ENCODE data around the gene OR2C1. TPM values are rescaled to one million over a fixed set of nuclear protein-coding genes. Genes with fewer than 3 reads are reported as not detected.
A peak's percentile ranks its signal among the peaks of the same experiment; 100 is the strongest.

OR2C1 gene
- total and polyA plus RNA-seq, 7 experiments from 2014 or later, result 0.24 to 0.65 (median 0.50) TPM; not detected in 2

- intact Hi-C loops (cut with micrococcal nuclease), result no loop called here
- Mint-ChIP-seq H3K4me3 (no peak overlapping the region), H3K27ac (no peak overlapping the region), H3K9me3 (peaks cover 8 to 55% (median 24%) of the 10 kb centered on the region in 11 donors), H3K4me1 (peaks cover 0 to 9% (median 5%) of the 10 kb centered on the region in 7 donors), H3K27me3 (peaks cover 0 to 47% (median 34%) of the 10 kb centered on the region in 5 donors), H3K36me3 (peaks cover 8 to 34% (median 19%) of the 10 kb centered on the region in 5 donors)
- H3K27me3 ChIP-seq (ENCODE audit: control insufficient read depth in 2 of 2, insufficient read depth in 2 of 2, low read length in 2 of 2), result no peaks in the 10 kb centered on the region
- DNase-seq (no peak), ATAC-seq (no peak)
- H3K4me1 ChIP-seq (ENCODE audit: control insufficient read depth in 2 of 2, insufficient read depth in 2 of 2, low read length in 2 of 2), result no peaks in the 10 kb centered on the region
- peaks cover 0 to 10% (median 0%) of the 10 kb centered on the region in 3 experiments for H3K9me3 ChIP-seq (ENCODE audit: control insufficient read depth in 2 of 3, low read length in 3 of 3)
- H3K27ac ChIP-seq (ENCODE audit: low read depth, low read length), result no peak overlapping the region
- no peak overlapping the region for H3K4me3 ChIP-seq (ENCODE audit: low read length)
- CTCF ChIA-PET, result no interaction called here
- no peaks in the 10 kb centered on the region for H3K36me3 ChIP-seq (ENCODE audit: control insufficient read depth in 2 of 3, insufficient read depth in 3 of 3, low read length in 3 of 3)
- POLR2A ChIA-PET, result no interaction called here
Observed at GRCh38 chr16:3358871-3359270, 3.2 kb downstream of the OR2C1 start.

- Histone ChIP-seq H3K9me3 (ENCODE audit: control insufficient read depth in 2 of 3, low read length in 3 of 3) (peaks cover 0 to 11% (median 0%) of the 10 kb centered on the region in 3 experiments), H3K4me3 (ENCODE audit: low read length) (no peak overlapping the region), H3K27ac (ENCODE audit: low read depth, low read length) (no peak overlapping the region), H3K36me3 (ENCODE audit: control insufficient read depth in 2 of 3, insufficient read depth in 3 of 3, low read length in 3 of 3) (no peaks in the 10 kb centered on the region), H3K4me1 (ENCODE audit: control insufficient read depth in 2 of 2, insufficient read depth in 2 of 2, low read length in 2 of 2) (peaks cover 0 to 6% of the 10 kb centered on the region in 2 donors), H3K27me3 (ENCODE audit: control insufficient read depth in 2 of 2, insufficient read depth in 2 of 2, low read length in 2 of 2) (no peaks in the 10 kb centered on the region)
- H3K4me3 Mint-ChIP-seq, result peak overlapping the region in 1 of 10 donors; percentile 84
- no peak overlapping the region for H3K27ac Mint-ChIP-seq
- intact Hi-C loops (cut with micrococcal nuclease), result no loop called here
- peaks cover 0 to 19% (median 12%) of the 10 kb centered on the region in 7 donors for H3K4me1 Mint-ChIP-seq
- ChIA-PET CTCF (no interaction called here), POLR2A (interaction anchor here (0.8 kb wide), 1 partner anchor 9 kb away, joined by 4 read pairs; no protein-coding TSS in a partner anchor)
- peaks cover 9 to 70% (median 42%) of the 10 kb centered on the region in 11 donors for H3K9me3 Mint-ChIP-seq
- peaks cover 7 to 16% (median 14%) of the 10 kb centered on the region in 5 donors for H3K36me3 Mint-ChIP-seq
- H3K27me3 Mint-ChIP-seq, result peaks cover 0 to 40% (median 29%) of the 10 kb centered on the region in 5 donors
- ATAC-seq (no peak), DNase-seq (no peak)
Observed at GRCh38 chr16:3362931-3363330, 7.2 kb downstream of the OR2C1 start.

GRCh38 chr16:3363793-3364192 is 8.1 kb downstream of the OR2C1 start:
- peaks cover 0 to 19% (median 12%) of the 10 kb centered on the region in 7 donors for H3K4me1 Mint-ChIP-seq
- intact Hi-C loops (cut with micrococcal nuclease), result loop anchor here in 1 of 2 donors (2.0 kb wide), 2 partner anchors 81 to 93 kb away; partner anchors contain the start of gene ZNF263
- H3K27ac Mint-ChIP-seq, result peak overlapping the region in 1 of 9 donors; percentile 56
- peak overlapping the region in 3 of 10 donors; percentile 42 to 84 (median 47) for H3K4me3 Mint-ChIP-seq
- Histone ChIP-seq H3K27me3 (ENCODE audit: control insufficient read depth in 2 of 2, insufficient read depth in 2 of 2, low read length in 2 of 2) (no peaks in the 10 kb centered on the region), H3K27ac (ENCODE audit: low read depth, low read length) (no peak overlapping the region), H3K4me1 (ENCODE audit: control insufficient read depth in 2 of 2, insufficient read depth in 2 of 2, low read length in 2 of 2) (peaks cover 0 to 6% of the 10 kb centered on the region in 2 donors), H3K9me3 (ENCODE audit: control insufficient read depth in 2 of 3, low read length in 3 of 3) (peaks cover 0 to 11% (median 0%) of the 10 kb centered on the region in 3 experiments), H3K4me3 (ENCODE audit: low read length) (no peak overlapping the region), H3K36me3 (ENCODE audit: control insufficient read depth in 2 of 3, insufficient read depth in 3 of 3, low read length in 3 of 3) (no peaks in the 10 kb centered on the region)
- H3K27me3 Mint-ChIP-seq, result peaks cover 0 to 38% (median 28%) of the 10 kb centered on the region in 5 donors
- CTCF ChIA-PET, result no interaction called here
- H3K9me3 Mint-ChIP-seq, result peaks cover 9 to 69% (median 42%) of the 10 kb centered on the region in 11 donors
- DNase-seq, result no peak
- peaks cover 7 to 16% (median 14%) of the 10 kb centered on the region in 5 donors for H3K36me3 Mint-ChIP-seq
- POLR2A ChIA-PET, result interaction anchor here (0.8 kb wide), 1 partner anchor 9 kb away, joined by 4 read pairs; no protein-coding TSS in a partner anchor
- no peak for ATAC-seq

GRCh38 chr16:3364774-3365427 is 9.2 kb downstream of the OR2C1 start:
- Histone ChIP-seq H3K27ac (ENCODE audit: low read depth, low read length) (peak overlapping the region; percentile 79), H3K4me3 (ENCODE audit: low read length) (peak overlapping the region; percentile 70), H3K27me3 (ENCODE audit: control insufficient read depth in 2 of 2, insufficient read depth in 2 of 2, low read length in 2 of 2) (no peaks in the 10 kb centered on the region), H3K36me3 (ENCODE audit: control insufficient read depth in 2 of 3, insufficient read depth in 3 of 3, low read length in 3 of 3) (no peaks in the 10 kb centered on the region), H3K9me3 (ENCODE audit: control insufficient read depth in 2 of 3, low read length in 3 of 3) (peaks cover 0 to 11% (median 0%) of the 10 kb centered on the region in 3 experiments), H3K4me1 (ENCODE audit: control insufficient read depth in 2 of 2, insufficient read depth in 2 of 2, low read length in 2 of 2) (peaks cover 0 to 6% of the 10 kb centered on the region in 2 donors)
- peak overlapping the region; percentile 73 to 96 (median 91) for H3K27ac Mint-ChIP-seq
- ATAC-seq (peak; percentile 93), DNase-seq (peak; percentile 50 to 92 (median 87))
- H3K4me3 Mint-ChIP-seq, result peak overlapping the region; percentile 37 to 92 (median 84)
- ChIA-PET POLR2A (interaction anchor here (0.6 to 2.8 kb wide), 11 partner anchors 9 to 215 kb away, joined by 3 to 21 read pairs (median 3); partner anchors contain the start of genes NAA60, ZNF174, ZNF263 and ZNF597), CTCF (no interaction called here)
- H3K4me1 Mint-ChIP-seq, result peaks cover 0 to 19% (median 12%) of the 10 kb centered on the region in 7 donors
- peaks cover 9 to 62% (median 41%) of the 10 kb centered on the region in 11 donors for H3K9me3 Mint-ChIP-seq
- H3K36me3 Mint-ChIP-seq, result peaks cover 7 to 19% (median 14%) of the 10 kb centered on the region in 5 donors
- intact Hi-C loops (cut with micrococcal nuclease), result loop anchor here in 1 of 2 donors (1.0 to 2.0 kb wide), 5 partner anchors 36 to 92 kb away; partner anchors contain the start of genes NAA60, TIGD7, ZNF174 and ZNF263
- H3K27me3 Mint-ChIP-seq, result peaks cover 0 to 30% (median 21%) of the 10 kb centered on the region in 5 donors

- Mint-ChIP-seq H3K9me3 (peaks cover 2 to 35% (median 26%) of the 10 kb centered on the region in 11 donors), H3K4me3 (no peak overlapping the region), H3K27ac (no peak overlapping the region), H3K4me1 (peaks cover 0 to 19% (median 12%) of the 10 kb centered on the region in 7 donors), H3K27me3 (peaks cover 0 to 12% (median 0%) of the 10 kb centered on the region in 5 donors), H3K36me3 (peaks cover 9 to 24% (median 12%) of the 10 kb centered on the region in 5 donors)
- H3K27me3 ChIP-seq (ENCODE audit: control insufficient read depth in 2 of 2, insufficient read depth in 2 of 2, low read length in 2 of 2), result no peaks in the 10 kb centered on the region
- peaks cover 0 to 6% of the 10 kb centered on the region in 2 donors for H3K4me1 ChIP-seq (ENCODE audit: control insufficient read depth in 2 of 2, insufficient read depth in 2 of 2, low read length in 2 of 2)
- peaks cover 0 to 17% (median 6%) of the 10 kb centered on the region in 3 experiments for H3K9me3 ChIP-seq (ENCODE audit: control insufficient read depth in 2 of 3, low read length in 3 of 3)
- H3K36me3 ChIP-seq (ENCODE audit: control insufficient read depth in 2 of 3, insufficient read depth in 3 of 3, low read length in 3 of 3), result no peaks in the 10 kb centered on the region
- H3K4me3 ChIP-seq (ENCODE audit: low read length), result no peak overlapping the region
- CTCF ChIA-PET, result no interaction called here
- H3K27ac ChIP-seq (ENCODE audit: low read depth, low read length), result no peak overlapping the region
- intact Hi-C loops (cut with micrococcal nuclease), result no loop called here
- DNase-seq (no peak), ATAC-seq (no peak)
- POLR2A ChIA-PET, result no interaction called here
Observed at GRCh38 chr16:3369073-3369472, 13.4 kb downstream of the OR2C1 start.

- intact Hi-C loops (cut with micrococcal nuclease), result no loop called here
- H3K27ac Mint-ChIP-seq, result no peak overlapping the region
Observed at GRCh38 chr16:3375680-3376079, 20.0 kb downstream of the OR2C1 start.

More at GRCh38 chr16:3375680-3376079, 20.0 kb downstream of the OR2C1 start:
- Histone ChIP-seq H3K27me3 (ENCODE audit: control insufficient read depth in 2 of 2, insufficient read depth in 2 of 2, low read length in 2 of 2) (no peaks in the 10 kb centered on the region), H3K4me3 (ENCODE audit: low read length) (no peak overlapping the region), H3K4me1 (ENCODE audit: control insufficient read depth in 2 of 2, insufficient read depth in 2 of 2, low read length in 2 of 2) (no peaks in the 10 kb centered on the region), H3K9me3 (ENCODE audit: control insufficient read depth in 2 of 3, low read length in 3 of 3) (peaks cover 0 to 75% (median 12%) of the 10 kb centered on the region in 3 experiments), H3K27ac (ENCODE audit: low read depth, low read length) (no peak overlapping the region), H3K36me3 (ENCODE audit: control insufficient read depth in 2 of 3, insufficient read depth in 3 of 3, low read length in 3 of 3) (no peaks in the 10 kb centered on the region)
- DNase-seq (no peak), ATAC-seq (no peak)
- Mint-ChIP-seq H3K4me1 (no peaks in the 10 kb centered on the region), H3K27me3 (no peaks in the 10 kb centered on the region), H3K4me3 (no peak overlapping the region), H3K36me3 (peaks cover 15 to 68% (median 50%) of the 10 kb centered on the region in 5 donors), H3K9me3 (peaks cover 16 to 76% (median 61%) of the 10 kb centered on the region in 11 donors)
- ChIA-PET CTCF (no interaction called here), POLR2A (interaction anchor here (0.9 kb wide), 1 partner anchor 31 kb away, joined by 3 read pairs; no protein-coding TSS in a partner anchor)

All from naive thymus-derived CD4-positive, alpha-beta T cell (primary cell).